Neural crest cell (in vitro differentiated cells): Measurements from ENCODE around the gene TTC7B. TPM values are rescaled to one million over a fixed set of nuclear protein-coding genes. Genes with fewer than 3 reads are reported as not detected.

Experiments used
- DNase-seq: peaks from one replicate; pipeline ENCODE4 v3.0.0; 2021; ENCODE audit warnings: low read depth, mixed read lengths, low spot score
- H3K27ac Mint-ChIP-seq: one replicate; pipeline ENCODE4 v1.8.0; 2021; ENCODE audit warnings: mild to moderate bottlenecking, mixed read lengths; ENCODE audit not compliant: unreplicated experiment
- H3K27me3 Mint-ChIP-seq: 2 replicates; pipeline ENCODE4 v1.8.0; 2021; ENCODE audit warnings: low read depth, mild to moderate bottlenecking, mixed read lengths
- H3K36me3 Mint-ChIP-seq: 2 replicates; pipeline ENCODE4 v1.8.0; 2021; ENCODE audit warnings: low read depth, mild to moderate bottlenecking, mixed read lengths
- H3K4me1 Mint-ChIP-seq: 2 replicates; pipeline ENCODE4 v1.8.0; 2021; ENCODE audit warnings: mixed read lengths
- H3K4me3 Mint-ChIP-seq: one replicate; pipeline ENCODE4 v1.8.0; 2021; ENCODE audit warnings: mild to moderate bottlenecking, mixed read lengths
- H3K9me3 Mint-ChIP-seq: 2 replicates; pipeline ENCODE4 v1.8.0; 2021; ENCODE audit warnings: mixed read lengths
- CTCF ChIP-seq: fragments of 200-600 bp; sonication (generic); conservative IDR thresholded peaks from 2 replicates; pipeline ENCODE4 v1.5.0; 2021; ENCODE audit warnings: antibody characterized with exemption, mild to moderate bottlenecking
- total RNA-seq: library from RNA; stranded (reverse); gene quantifications from 2 replicates; pipeline ENCODE4 v1.2.1, GENCODE V29; 2021

Gene TTC7B
- total RNA-seq, 1 donor from 2014 or later, result 56.4 TPM

GRCh38 chr14:90721619-90722305 lies 94.5 kb downstream of the TTC7B start:
- DNase-seq, result no peak
- no peaks in the 10 kb centered on the region for H3K9me3 Mint-ChIP-seq
- H3K4me1 Mint-ChIP-seq, result no peaks in the 10 kb centered on the region
- H3K4me3 Mint-ChIP-seq, result no peak overlapping the region
- H3K36me3 Mint-ChIP-seq, result peaks cover 6% of the 10 kb centered on the region
- no peak overlapping the region for H3K27ac Mint-ChIP-seq
- no peaks in the 10 kb centered on the region for H3K27me3 Mint-ChIP-seq
- no peak for TF ChIP-seq CTCF

GRCh38 chr14:90720832-90721231 lies 95.4 kb downstream of the TTC7B start:
- no peak for TF ChIP-seq CTCF
- Mint-ChIP-seq H3K9me3 (no peaks in the 10 kb centered on the region), H3K36me3 (peaks cover 3% of the 10 kb centered on the region)

GRCh38 chr14:90720336-90720735 lies 95.9 kb downstream of the TTC7B start:
- DNase-seq, result no peak
- H3K4me1 Mint-ChIP-seq, result no peaks in the 10 kb centered on the region
- H3K27me3 Mint-ChIP-seq, result no peaks in the 10 kb centered on the region
- no peak for TF ChIP-seq CTCF
- H3K4me3 Mint-ChIP-seq, result no peak overlapping the region
- no peak overlapping the region for H3K27ac Mint-ChIP-seq
- H3K9me3 Mint-ChIP-seq, result no peaks in the 10 kb centered on the region
- H3K36me3 Mint-ChIP-seq, result peaks cover 3% of the 10 kb centered on the region

More at GRCh38 chr14:90720832-90721231, 95.4 kb downstream of the TTC7B start:
- Mint-ChIP-seq H3K4me1 (no peaks in the 10 kb centered on the region), H3K27me3 (no peaks in the 10 kb centered on the region), H3K27ac (no peak overlapping the region), H3K4me3 (no peak overlapping the region)
- no peak for DNase-seq

GRCh38 chr14:90717916-90718315 lies 98.3 kb downstream of the TTC7B start:
- no peak for DNase-seq
- Mint-ChIP-seq H3K4me1 (no peaks in the 10 kb centered on the region), H3K27ac (no peak overlapping the region)

GRCh38 chr14:90715993-90716392 lies 100.2 kb downstream of the TTC7B start:
- H3K36me3 Mint-ChIP-seq, result peaks cover 12% of the 10 kb centered on the region
- H3K27ac Mint-ChIP-seq, result no peak overlapping the region
- no peak for TF ChIP-seq CTCF
- H3K9me3 Mint-ChIP-seq, result no peaks in the 10 kb centered on the region
- no peak for DNase-seq
- no peaks in the 10 kb centered on the region for H3K4me1 Mint-ChIP-seq
- no peaks in the 10 kb centered on the region for H3K27me3 Mint-ChIP-seq
- no peak overlapping the region for H3K4me3 Mint-ChIP-seq

More at GRCh38 chr14:90717916-90718315, 98.3 kb downstream of the TTC7B start:
- H3K36me3 Mint-ChIP-seq, result peaks cover 9% of the 10 kb centered on the region
- H3K9me3 Mint-ChIP-seq, result no peaks in the 10 kb centered on the region
- TF ChIP-seq CTCF, result no peak
- H3K4me3 Mint-ChIP-seq, result no peak overlapping the region
- H3K27me3 Mint-ChIP-seq, result no peaks in the 10 kb centered on the region
